KOPT-K1 (cell line): ENCODE measurements around the gene ABR.

Source experiments
- H3K27ac ChIP-seq: fragments of 200-600 bp; sonication (generic); 2 replicates; pipeline ENCODE4 v1.5.1; 2016; ENCODE audit warnings: antibody characterized with exemption, mild to moderate bottlenecking, low read depth, low read length; ENCODE audit not compliant: poor library complexity, severe bottlenecking
- H3K36me3 ChIP-seq: fragments of 200-600 bp; sonication (generic); 2 replicates; pipeline ENCODE4 v1.5.1; 2017; ENCODE audit warnings: antibody characterized with exemption, mild to moderate bottlenecking, low read length, moderate library complexity; ENCODE audit not compliant: insufficient read depth
- H3K9me3 ChIP-seq: fragments of 200-600 bp; sonication (generic); 2 replicates; pipeline ENCODE4 v1.5.1; 2017; ENCODE audit warnings: antibody characterized with exemption, low read length, mild to moderate bottlenecking; ENCODE audit not compliant: insufficient read depth, poor library complexity, severe bottlenecking

ABR gene

GRCh38 chr17:1031711-1032110 lies 148.1 kb downstream of the ABR start:
- H3K9me3 ChIP-seq: no peaks in the 10 kb centered on the region
- peaks cover 7% of the 10 kb centered on the region; the same call in 1 of the 2 replicates for H3K36me3 ChIP-seq
- no peak overlapping the region for H3K27ac ChIP-seq

DNA sequence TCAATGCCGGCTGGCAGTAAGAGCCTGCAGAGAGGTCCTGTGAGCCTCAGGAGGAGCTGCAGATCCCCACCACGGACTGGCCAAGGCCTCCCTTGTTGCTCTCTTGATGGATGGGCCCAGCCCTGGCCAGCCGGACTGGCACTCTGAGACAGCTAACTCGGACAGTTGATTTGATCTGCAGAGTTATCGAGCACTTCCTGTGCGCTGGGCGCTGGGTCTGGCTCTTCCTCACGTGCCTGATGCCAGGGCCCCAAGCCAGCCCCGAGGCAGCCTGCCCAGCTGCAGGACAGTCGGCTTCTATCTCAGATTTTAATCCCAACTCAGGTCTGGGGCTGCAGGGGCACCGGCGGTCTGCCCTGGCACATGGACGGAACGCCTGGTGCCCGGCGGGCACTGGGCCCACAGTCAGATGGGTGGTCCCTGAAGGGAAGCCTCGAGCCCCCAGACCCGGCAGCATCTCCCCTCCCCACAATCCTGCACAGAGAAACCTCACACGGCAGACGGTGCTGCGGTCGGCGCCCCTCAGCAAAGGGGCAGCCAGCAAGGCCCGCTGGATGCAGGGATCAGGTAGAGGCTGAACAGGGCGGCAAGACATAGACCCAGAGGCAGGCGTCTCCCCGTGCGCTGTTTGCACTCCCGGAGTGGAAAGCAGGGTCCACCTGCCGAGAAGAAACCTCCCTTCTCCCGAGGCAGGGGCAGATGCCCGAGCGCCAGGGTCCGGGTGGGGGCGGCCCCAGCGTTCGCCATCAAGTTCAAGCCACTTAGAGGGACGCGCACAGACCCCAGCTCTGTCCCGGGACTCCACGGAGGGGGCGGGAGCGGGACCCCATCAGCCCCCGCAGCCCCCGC lies 148.9 kb downstream of the ABR start:
- H3K36me3 ChIP-seq: peaks cover 7% of the 10 kb centered on the region; the same call in 1 of the 2 replicates
- no peak overlapping the region for H3K27ac ChIP-seq
- H3K9me3 ChIP-seq: no peaks in the 10 kb centered on the region

DNA sequence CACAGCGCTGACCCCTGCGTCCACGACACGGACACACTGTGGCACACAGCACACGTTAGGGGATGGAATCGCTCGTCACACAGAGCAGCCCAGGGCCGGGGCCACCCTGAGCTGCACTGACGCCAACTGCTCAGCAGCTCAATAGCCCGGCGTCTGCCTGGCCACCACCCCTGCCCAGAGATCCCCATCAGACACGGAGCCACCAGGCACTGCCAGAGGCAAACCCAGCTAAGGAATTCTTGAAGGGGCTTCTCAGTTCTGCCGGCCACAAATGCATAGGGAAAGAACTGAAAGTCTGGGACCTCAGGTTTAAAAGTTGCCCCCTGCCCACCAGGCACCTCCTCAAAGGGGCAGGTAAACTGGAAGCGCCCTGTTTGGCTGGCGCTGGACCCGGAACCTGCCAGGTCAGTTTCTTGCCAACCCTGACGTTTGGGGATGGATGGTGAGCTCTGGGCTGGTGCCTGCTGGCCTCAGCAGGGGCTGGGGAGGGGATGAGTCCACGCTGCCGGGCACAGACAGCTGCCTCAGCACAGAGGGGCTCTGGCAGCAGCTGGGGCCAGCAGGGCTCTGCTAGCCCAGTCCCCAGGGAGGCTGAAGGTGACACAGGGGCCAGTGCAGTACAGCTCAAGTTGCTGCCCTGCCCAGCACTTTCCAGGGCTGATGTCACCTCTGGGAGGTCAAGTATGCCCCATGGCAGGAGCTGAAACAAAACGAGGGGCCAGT lies 149.7 kb downstream of the ABR start:
- H3K9me3 ChIP-seq: no peaks in the 10 kb centered on the region
- H3K36me3 ChIP-seq: peaks cover 7% of the 10 kb centered on the region; the same call in 1 of the 2 replicates
- H3K27ac ChIP-seq: no peak overlapping the region

GRCh38 chr17:1029196-1029921 lies 150.4 kb downstream of the ABR start:
- peaks cover 7% of the 10 kb centered on the region; the same call in 1 of the 2 replicates for H3K36me3 ChIP-seq
- no peaks in the 10 kb centered on the region for H3K9me3 ChIP-seq
- no peak overlapping the region for H3K27ac ChIP-seq

- H3K36me3 ChIP-seq: peaks cover 7% of the 10 kb centered on the region; the same call in 1 of the 2 replicates
- H3K9me3 ChIP-seq: no peaks in the 10 kb centered on the region
- no peak overlapping the region for H3K27ac ChIP-seq
These were observed 152.7 kb downstream of the ABR start for GRCh38 chr17:1027044-1027443.

DNA sequence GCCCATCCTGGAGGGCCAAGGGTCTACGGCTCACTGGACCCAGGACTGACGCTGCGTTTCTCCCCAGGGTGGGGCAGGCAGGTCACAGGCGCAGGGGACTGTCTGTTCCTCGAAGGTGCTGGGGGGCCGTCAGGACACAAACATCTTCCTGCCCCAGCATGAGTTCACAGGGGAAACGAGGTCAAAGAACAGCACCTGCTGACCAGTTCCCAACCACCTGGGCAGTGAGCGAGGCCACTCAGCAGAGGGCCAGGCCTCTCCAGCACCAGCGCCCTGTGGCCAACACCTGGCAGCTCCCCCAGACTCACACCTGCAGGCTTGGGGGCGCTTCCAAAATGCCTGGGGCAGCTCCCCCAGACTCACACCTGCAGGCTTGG lies 153.2 kb downstream of the ABR start:
- no peaks in the 10 kb centered on the region for H3K9me3 ChIP-seq
- peaks cover 7% of the 10 kb centered on the region; the same call in 1 of the 2 replicates for H3K36me3 ChIP-seq

DNA sequence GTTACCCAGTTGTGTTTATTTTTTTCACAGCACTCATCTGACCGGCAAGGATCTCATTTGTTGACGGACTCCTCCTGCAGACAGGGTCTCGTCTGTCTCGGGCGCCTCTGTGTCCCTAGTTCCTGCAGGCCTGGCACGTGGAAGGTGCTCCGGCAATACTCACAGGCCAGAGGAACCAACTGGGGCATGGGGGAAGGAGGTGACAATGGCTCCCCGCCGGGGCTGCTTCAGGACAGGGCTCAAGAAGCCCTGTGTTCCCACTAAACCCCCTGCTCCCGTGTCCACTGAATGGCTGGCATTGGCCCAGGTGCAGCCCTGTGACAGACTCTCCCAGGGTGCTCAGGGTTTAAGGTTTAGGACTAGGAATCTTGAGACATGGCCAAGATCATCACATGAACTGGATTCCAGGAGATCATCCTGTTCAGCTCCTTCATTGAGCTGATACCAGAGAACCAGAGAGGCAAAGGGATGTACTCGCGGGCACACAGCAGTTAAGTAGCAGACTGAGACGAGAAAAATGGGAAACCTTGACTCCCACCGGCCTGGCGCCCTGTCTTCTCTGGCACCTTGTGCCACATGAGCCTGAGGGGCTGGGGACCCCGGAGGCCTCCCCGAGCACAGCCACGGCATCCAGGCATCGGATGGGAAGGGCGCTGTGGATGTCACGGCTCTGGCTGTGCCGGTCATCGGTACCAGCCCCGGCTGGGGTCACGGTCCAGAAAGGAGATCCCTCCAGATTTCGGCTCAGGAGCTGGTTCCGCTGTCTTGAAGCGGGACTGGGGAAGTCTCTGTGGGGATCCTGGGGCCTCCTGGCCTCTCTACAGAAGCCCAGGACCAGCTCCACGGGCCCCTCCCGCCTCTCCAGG lies 153.8 kb downstream of the ABR start:
- H3K27ac ChIP-seq: no peak overlapping the region
- peaks cover 7% of the 10 kb centered on the region; the same call in 1 of the 2 replicates for H3K36me3 ChIP-seq
- H3K9me3 ChIP-seq: no peaks in the 10 kb centered on the region

More for the DNA sequence above, 153.2 kb downstream of the ABR start:
- no peak overlapping the region for H3K27ac ChIP-seq

DNA sequence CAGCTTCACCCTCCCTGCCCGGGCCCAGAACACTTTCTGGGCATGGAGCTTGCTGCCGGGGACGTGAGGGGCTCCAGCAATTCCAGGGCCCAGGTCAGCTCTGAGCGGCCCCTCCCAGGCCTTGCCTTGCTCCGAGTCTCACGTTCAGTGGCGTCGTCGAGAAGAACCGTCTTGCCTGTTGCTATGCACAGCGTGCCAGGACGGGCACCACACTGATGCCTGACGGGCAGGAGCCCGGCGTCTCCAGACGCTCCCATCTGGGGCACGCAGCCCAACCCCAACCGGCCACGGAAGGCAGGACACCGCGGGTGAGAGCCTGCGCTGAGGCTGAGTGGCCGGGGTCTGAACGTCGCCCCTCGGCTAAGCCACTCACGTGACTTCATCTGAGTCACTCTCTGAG lies 155.7 kb downstream of the ABR start:
- Histone ChIP-seq H3K27ac (no peak overlapping the region), H3K9me3 (no peaks in the 10 kb centered on the region), H3K36me3 (peaks cover 7% of the 10 kb centered on the region; the same call in 1 of the 2 replicates)

DNA sequence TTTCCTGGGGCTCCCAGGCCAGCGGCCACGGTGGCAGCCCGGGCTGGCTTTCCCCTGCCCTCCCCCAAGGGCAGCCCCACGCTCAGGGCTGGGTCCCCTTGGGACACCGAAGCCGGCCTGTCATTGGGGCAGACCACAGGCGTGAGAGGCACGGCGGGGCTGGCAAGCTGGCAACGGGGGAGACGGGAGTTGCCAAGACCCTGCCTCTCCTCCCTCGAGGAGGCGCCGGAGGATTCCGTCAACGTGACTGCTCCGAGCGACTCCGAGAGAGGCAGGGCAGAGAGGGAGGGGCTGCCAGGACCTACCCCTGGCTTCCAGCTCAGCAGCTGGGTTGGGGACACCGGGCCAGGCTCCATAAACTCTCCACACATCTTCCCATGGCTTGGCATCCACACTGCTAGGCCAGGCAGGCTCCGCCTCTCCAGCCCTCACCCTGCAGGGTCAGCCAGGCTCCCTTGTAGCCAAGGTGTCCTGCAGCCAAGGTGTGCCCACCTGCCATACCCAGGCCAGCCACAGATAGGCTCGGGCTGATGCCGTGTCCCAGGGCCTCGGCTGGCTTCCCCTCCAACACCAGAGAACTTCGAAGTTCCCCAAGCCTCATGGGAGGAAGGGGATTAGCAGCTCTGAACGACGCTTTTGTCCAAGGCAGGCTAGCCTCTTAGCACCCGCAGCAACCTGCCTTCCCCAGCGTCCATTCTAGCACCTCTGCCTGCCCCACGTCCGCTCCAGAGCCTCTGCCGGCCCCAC lies 157.3 kb downstream of the ABR start:
- no peaks in the 10 kb centered on the region for H3K9me3 ChIP-seq
- H3K27ac ChIP-seq: no peak overlapping the region
- peaks cover 5% of the 10 kb centered on the region; the same call in 1 of the 2 replicates for H3K36me3 ChIP-seq

- no peaks in the 10 kb centered on the region for H3K9me3 ChIP-seq
- no peak overlapping the region for H3K27ac ChIP-seq
- no peaks in the 10 kb centered on the region for H3K36me3 ChIP-seq
These were observed 158.6 kb downstream of the ABR start for GRCh38 chr17:1021147-1021546.

DNA sequence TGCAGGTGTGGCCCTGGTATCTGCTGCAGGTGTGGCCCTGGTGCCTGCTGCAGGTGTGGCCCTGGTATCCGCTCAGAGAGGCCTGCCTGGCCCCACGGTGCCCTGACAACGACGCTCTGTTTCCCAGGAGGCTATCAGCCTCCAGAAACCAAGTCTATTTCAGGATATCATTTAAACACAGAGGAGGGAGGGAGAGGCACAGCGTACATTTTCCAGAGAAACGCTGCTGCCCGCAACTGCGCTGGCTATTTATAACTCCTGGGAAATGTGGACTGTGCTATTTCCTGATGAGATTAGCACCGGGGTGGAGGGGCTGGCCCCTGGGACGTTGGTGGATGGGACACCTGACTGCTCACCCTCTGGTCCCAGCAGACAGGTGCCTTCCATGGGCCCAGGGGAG lies 160.3 kb downstream of the ABR start:
- Histone ChIP-seq H3K36me3 (no peaks in the 10 kb centered on the region), H3K27ac (no peak overlapping the region), H3K9me3 (no peaks in the 10 kb centered on the region)

DNA sequence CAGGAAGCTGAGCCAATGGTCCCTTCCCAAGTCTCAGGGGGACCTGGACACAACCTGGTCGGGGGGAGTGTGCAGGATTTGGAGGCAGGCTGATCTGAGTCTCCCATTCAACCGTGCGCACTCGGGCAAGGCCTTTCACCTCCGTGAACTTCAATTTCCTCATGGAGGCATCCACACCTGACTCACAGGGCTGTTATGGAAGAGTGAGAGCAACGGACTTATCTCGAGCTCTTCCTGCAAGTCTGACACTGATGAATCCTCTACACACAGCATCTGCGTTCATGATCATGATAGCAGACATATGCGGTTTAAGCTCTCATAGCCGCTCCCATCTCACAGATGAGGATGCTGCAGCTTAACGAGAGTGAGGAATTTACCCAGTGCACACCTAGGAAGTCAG lies 161.2 kb downstream of the ABR start:
- Histone ChIP-seq H3K9me3 (no peaks in the 10 kb centered on the region), H3K36me3 (no peaks in the 10 kb centered on the region), H3K27ac (no peak overlapping the region)

- Histone ChIP-seq H3K27ac (no peak overlapping the region), H3K36me3 (peaks cover 28% of the 10 kb centered on the region; the same call in 1 of the 2 replicates), H3K9me3 (no peaks in the 10 kb centered on the region)
These were observed 166.1 kb downstream of the ABR start for GRCh38 chr17:1013729-1014090.
